ENCODE data around the gene GNG11.
"Not testable (repeated sequence)": the region's sequence is repeated elsewhere in the genome, so short reads cannot be mapped to it uniquely, and the experiment has no call there.

The GNG11 gene

DNA sequence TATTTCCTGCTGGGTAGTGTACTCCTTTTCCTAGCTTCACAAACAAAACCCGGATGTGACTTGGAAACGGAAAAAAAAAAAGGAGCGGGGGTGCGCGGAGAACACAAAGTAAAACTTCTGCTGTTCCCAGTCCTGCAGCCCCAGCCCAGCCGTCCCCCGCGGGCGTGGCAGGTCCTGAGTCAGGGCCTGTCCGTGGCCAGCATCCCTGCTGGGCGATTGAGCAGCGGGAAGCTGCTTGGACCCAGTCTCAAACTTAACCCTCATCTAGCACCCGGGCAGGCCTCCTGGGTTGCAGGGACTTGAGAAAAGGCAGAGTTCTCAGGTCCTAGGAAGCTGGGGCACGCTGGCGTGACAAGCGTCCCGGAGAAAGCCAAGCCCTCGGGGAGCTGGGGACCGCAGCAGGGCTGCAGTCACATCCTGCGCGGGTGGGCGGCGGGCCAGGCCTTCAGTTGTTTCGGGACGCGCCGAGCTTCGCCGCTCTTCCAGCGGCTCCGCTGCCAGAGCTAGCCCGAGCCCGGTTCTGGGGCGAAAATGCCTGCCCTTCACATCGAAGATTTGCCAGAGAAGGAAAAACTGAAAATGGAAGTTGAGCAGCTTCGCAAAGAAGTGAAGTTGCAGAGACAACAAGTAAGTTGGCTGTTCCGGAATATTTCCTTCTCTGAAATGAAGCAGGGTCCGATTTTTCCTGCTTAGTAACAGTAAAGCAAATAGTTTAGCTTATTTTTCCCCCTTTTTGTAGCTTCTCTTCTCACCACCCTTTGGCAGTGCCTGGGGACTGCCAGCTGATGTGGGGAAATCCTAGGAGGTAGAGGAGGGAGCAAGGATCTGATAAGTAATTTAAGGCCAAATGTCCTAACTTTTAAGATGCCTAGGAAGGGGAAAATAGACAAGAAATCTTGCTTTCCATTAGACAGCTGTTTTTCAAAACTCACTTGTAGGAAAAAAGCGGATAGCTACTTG lies at the start of gene GNG11:
TSS of gene GNG11 (plus strand) at position 129 of the 960 bp plus-strand sequence. CDS start at position 532, 403 bp downstream.
- no peak for DNase-seq

DNA sequence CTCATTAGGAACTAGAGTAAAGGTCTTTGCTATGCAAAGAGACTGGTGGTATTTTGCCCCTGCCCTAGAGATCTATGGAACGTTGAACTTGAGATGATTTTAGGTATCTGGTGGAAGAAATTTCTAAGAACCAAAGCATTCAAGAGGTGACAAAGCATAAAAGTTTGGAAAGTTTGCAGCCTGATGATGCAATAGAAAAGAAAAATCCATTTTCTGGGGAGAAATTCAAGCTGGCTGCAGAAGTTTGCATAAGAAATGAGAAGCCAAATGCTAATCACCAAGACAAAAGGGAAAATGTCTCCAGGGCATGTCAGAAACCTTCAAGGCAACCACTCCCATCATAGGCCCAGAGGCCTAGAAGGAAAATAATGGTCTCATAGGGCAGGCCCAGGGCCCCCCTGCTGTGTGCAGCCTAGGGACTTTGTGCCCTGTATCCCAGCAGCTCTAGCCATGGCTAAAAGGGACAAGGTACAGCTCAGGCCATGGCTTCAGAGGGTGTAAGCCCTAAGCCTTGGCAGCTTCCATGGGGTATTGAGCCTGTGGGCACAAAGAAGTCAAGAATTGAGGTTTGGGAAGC lies 47.4 kb upstream of the GNG11 start:
- DNase-seq, result no peak

DNA sequence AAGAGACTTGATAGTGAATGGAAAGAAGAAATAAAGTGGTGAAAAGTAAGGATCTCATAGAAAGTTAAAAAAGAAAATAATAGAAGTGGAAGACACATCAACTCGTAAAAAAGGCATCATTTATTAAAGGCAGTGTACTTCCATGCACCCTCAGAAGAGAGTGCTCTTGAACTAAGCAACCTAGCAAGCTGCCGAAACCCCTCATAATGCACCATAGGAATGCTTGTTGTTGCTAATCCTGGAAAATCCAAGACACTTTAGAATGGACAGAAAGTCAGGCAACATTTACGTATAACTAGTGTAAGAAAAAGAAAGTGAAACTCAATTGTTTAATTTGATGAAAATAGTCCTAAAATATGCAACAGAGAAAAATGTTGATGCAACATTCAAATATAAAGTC lies 43.8 kb upstream of the GNG11 start:
- no peak for DNase-seq

DNA sequence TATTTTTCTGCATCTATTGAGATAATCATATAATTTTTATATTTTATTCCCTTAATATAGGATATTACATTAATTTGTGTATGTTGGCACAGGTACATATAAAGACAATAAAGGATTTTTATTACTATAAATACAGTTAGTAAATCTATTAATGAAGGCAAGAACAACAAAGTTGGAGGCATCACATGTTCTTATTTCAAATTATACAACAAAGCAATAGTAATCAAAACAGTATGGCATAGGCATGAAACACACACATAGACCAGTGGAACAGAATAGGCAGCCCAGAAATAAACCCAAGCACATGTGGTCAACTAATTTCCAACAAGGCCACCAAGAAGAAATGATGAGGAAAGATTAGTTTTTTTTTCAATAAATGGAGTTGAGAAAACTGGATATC lies 42.2 kb upstream of the GNG11 start:
- DNase-seq, result no peak

DNA sequence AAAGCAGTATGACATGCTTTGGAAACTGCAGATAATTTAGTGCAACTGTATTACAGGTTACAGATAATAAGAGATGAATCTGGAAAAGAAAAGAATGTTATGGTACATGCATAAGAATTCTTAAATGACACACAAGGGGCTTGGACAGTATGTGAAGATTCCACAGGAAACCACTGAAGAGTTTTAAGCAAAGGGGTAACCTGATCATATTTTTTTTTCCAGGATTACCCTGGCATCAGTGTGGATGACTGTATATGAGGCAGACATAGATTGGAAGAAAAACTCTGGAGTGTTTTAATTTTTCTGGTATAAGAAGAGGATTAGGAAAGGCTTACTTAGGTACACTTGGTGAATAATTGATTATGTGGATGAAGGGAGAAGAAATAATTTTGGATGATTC lies 39.1 kb upstream of the GNG11 start:
- DNase-seq, result no peak

DNA sequence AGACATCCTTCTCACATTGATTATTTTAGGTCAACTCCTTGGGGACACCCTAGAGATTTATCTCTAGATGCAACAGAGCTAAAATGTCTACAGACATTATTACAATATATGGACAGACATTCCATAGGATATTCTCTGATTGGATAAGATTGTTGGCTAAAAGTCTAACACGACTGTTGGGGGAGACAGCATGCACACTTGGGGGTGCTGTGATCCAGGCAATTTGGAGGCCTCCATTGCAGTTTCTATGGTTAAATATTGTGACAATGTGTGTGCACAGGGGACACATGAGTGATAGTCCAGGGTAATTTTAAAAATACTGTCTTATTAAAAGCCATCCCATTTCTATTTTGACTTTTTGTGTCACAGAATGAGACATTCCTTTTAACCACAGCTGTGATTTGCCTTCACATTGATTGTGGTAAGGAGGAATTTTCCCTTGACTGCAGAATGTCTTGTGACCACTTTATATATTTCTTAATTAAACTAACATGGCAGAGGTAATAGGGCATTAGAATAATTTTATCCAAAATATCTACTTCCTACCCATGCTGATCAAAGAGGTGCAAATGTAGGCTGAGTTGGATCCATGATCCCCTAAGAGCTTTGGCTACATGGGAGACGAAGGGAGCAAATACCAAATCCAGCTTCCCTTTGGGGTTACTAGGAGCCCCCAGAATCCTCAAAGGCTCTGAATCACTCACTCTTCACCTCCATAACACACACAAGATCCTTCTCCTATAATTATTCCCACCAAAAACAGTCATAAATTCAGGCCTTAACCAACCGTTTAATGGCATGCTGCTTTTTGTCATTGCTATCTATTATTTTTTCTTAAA lies 38.2 kb upstream of the GNG11 start:
- DNase-seq, result no peak

DNA sequence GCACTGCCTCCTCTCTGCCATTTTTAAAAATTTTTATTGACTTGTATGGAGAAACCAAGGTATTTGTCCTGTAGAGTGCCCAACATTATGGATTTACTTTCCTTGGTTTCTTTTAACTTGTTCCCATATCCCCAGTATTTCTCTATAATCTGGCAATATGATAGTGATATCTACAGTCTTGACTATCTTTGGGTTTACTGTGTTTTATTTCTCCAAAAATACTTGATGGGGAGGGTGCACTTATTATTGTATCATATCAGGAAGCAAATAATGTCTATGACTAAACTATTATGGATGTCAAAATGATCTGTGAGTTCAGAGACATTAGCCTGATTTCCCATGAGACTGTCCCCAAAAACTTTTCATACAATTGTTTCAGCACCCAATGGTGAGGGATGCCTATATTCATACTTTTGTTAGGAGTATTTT lies 37.6 kb upstream of the GNG11 start:
- DNase-seq, result no peak

DNA sequence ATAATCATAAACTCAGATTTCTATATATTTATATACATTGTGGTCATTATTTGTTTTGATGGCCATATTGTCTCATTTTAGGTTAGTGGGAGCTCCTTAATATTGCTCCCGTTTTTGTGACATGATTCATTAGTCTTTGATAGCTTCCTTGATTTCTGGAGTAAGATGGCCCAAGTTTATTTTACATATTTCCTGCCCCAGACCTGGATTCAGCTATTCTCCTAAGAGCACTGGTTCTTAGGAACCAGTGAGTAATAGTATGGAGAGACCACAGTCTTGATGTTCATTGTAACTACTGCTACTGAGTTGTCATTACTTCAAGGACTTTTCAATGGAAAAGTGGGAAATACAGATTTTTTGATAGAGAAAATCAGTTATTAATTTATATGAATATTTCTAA lies 37.0 kb upstream of the GNG11 start:
- DNase-seq, result no peak

DNA sequence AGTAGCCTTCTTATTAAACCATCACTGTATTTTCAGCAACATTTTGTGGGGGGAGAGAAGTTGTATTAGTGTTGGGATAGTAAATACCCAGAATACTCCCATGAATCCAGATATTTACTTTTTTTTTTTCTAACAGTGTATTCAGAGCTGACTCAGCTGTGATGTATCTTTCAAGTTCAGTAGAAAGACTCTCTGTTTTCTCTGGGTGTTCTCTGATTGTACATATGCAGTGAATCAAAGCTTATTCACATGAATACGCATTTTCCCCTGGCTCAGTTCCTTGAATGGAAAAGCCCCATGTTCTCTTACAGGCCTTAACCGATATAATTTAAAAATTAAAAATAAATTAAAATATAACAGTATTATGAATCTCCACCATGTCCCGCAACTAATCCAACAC lies 32.3 kb upstream of the GNG11 start:
- no peak for DNase-seq

DNA sequence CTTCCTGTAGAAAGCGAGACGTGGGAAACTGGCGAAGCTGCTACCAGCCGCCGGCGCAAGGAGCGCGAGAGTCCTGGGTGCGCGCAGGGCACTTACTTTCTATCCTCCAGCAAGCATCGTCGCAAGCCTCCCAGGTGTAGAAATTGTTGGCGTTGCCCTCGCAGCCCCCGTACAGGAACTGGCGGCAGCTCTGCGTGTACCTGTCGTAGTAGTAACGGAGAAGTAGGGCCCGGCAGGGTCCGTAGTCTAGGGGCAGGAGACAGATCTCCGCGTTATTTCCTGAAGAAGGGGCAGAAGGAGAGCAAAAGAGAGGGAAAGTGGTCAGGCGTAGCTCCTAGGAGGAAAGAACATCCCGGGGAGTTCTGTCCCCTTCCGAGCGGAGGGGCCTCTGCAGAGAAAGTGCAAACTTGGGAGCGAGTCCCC lies 31.5 kb upstream of the GNG11 start:
- no peak for DNase-seq

DNA sequence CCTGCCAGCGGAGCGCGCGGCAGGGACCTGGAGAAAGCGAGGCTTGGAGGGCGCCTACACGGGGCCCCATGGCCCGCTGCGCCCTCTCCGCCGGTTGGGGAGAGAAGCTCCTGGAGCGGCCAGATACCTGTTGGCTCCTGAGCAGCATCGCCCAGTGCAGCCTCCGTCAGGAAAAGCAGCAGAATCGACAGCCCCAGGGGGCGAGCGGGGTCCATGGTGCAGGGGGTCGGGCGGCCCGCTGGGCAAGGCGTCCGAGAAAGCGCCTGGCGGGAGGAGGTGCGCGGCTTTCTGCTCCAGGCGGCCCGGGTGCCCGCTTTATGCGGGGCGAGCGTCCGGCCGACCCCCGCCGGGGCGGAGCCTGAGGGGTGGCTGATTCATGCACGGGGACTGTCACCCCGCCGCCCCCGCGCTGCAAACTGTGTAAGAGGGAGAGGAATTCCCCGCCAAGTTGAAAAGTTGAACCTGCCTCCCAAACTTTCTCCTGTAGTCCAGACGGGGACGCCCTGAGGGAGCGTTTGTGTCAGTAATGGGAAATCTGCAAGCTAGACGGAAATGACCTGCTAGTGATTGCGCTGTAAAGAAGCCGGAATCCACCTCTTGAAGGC lies 31.0 kb upstream of the GNG11 start, which contains the start of gene TFPI2:
TSS of gene TFPI2 (minus strand) at position 290 of the 605 bp plus-strand sequence. CDS start at position 215, 75 bp downstream.
- DNase-seq, result no peak

DNA sequence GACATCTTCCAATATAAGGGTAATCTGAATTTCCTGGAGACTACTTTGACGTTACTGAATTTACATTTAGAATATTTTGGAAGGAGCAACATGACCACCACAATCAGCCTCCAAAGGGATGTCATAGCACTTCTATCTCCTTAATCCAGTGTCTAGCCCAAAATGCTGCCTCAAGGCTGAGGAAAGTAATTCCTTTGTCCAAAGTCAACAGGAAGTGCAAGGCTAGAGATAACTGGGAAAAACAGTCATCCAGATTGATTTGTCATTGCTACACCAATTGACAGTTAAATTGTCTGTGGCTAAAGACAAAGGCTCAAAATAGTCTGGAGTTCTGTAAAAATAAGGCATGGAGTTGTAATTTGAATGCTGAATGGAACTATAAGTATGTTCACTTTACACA lies 27.1 kb upstream of the GNG11 start:
- DNase-seq, result no peak

DNA sequence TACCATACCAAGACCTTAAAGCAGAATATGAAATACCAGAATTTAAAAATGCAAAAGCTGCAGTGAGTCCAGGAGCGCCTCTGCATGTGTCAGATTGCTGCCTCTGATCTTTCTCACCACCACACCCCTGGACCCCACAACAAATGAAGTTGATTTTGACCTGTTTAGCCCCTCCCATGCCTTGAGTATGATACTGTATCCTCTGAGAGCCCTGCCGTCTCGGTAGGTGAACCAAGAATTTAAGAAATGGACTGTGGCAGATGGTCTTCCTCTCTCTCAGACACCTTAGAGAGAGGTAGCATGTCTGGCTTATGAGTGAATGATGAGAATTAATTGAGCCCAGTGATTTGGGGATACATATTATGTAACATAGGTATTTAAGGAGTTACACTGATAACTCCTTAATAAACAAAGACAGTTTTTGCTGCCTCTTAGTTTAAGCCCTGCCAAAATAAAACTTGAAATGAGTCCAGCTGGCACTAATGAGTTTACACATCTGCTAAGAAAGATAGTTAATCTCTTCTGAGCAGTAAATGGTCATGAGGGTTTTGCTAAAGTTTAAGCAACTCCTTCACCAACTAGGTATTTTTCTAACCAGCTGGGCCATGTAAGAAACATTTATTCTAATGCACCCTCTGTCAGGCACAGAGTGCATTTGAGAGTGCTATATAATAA lies 26.4 kb upstream of the GNG11 start:
- DNase-seq, result no peak

DNA sequence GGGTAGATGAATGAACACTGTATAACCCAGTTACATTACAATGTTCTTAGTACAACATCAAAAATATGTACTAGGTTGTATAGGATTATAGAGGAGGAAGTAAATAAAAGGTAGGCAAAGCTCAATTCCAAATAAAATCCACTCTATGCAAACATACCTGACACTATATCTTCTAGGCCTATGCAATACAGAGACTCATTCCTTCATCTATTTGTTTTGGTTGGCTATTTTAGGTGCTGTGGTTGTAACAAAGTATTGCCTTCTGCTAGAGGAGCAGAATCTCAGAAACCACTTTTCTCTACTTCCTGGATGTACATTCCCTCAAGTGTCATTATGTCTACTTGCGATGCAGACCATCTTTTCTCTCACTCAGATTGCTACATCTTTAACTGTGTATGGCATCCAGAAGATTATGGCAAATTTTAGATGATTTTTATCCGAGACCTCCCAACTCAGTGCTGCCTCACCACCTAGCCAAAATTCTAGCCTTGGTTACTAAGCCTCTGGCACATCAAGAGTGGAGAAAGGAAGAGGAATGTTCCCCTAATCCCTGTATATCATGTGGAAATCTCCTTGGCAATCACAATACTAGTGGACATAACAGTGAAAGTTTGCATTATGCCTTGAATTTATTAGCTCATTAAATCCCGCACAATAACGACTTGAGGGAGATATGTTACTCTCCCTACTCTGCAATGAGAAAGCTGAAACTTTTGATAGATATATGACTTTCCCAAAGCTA lies 25.5 kb upstream of the GNG11 start:
- DNase-seq, result no peak

DNA sequence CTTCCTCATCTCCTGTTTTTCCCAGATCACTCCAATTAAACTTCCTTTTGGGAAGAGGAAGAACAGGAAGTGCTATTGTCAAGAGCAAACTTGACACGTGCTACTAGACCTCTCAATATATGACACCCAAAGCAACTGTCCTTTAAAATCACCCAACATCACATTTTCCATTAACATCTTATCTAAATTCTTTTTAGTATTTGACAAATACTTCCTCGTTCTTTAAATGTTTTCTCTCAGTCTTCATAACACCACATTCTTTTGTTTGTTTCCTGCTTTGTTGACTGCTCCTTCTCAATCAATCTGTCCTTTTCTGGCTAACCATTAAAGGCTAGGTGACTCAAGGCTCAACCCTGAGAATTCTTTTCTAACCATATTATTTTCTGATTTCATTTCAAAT lies 23.9 kb upstream of the GNG11 start:
- DNase-seq, result no peak

DNA sequence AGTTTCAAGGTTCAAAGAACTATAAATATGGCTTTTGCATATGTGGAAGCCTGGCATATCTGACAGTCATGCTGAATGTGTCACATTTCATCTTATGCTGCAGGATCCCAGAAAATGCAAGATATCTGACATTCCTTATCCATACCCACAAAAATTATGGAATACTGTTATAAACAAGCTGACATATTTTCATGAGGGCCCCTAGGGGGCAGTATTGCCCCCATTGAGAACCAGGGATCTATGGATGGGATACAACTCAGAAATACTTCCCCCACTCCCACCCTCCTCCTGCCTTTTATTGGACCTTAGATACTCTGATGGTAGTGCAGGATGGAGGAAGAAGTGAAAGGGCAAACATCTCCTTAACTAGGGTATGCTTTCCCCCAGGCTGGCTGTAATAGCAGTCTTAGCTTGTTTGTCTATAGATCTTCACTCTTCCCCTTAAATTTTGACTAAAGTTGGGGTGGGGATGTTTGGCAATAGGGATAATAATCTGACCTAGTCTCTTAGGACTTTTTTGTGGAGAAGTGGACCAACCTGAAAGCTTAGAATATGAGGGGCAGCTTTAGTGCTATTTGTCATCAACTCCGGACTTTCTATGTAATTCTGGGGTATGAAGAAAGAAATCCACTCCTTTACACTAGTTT lies 18.6 kb upstream of the GNG11 start:
- DNase-seq, result no peak

DNA sequence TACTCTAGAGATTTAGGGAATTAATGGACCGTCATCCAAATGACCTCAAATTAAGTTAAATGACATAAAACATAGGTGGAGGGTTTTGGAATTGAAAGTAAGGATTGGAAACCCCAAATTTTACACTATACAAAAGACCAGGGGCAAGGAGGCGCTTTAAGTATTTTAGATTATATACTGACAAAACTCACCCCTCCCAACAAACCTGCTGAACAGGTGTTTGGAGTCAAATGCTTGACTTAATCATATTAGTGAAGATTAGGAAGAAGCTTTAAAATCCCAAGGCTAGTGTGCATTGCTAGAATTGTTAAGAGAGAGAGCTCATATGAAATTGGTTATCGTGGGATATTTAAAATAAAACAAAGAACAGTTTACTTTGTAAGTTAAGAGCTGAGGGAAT lies 15.3 kb upstream of the GNG11 start, which contains the start of gene GNGT1:
TSS of gene GNGT1 (plus strand) at position 301 of the 400 bp plus-strand sequence. CDS start 180 bp downstream, outside the sequence.
- DNase-seq, result no peak

DNA sequence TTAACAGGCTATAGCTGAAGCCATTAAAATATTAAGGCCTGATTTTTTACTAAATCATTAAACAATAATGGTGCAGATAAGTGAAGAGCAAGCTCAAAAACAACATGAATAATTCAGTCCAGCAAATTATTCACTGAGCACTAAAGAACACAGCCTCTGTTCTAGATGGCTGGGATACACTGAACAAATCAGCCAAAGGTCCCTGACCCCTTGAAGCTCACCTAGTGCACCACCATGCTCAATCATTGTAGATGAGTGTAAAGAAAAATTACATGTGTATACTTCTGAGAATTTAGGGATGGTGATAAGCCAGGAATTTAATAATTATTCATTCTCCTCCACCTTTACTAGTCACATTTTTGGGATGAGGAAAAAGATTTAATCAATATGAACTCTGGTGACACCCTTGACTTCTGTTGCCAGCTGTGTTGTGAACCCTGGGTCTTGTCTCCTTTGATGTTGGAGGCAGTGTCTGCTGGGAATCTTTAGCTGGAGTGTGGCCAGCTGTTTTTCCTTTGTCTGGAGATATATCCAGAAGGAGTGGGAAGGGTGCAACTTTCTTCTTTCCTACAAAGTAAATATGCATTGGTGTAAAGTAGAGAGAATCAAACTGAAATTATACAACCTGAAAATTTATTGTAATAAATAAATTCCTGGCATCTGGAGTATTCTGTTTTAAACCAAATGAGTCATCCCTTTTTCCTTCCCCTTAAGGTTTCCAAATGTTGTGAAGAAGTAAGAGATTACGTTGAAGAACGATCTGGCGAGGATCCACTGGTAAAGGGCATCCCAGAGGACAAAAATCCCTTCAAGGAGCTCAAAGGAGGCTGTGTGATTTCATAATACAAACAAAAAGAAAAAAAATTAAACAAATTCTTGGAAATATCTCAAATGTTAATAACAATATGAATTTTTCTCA lies 11.2 kb upstream of the GNG11 start:
- no peak for DNase-seq

DNA sequence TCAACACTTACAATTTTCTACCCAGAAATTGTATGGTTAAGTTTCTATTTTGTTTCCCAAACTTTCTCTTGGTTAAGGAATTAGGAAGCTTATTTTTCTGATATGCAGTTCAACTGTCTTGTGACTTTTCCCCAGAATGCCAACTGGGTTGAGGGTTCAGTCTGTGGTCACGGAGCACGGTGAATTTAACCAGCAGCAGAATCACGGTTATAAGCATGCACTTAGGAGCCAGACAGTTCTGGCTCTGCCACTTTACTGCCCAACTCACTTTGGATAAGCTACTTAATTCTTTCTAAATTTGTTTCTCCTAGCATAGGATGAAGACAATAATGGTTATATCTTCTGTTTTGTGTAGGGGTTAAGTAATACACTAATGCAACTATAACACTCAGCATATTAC lies 10.3 kb upstream of the GNG11 start:
- not testable (repeated sequence) for DNase-seq

DNA sequence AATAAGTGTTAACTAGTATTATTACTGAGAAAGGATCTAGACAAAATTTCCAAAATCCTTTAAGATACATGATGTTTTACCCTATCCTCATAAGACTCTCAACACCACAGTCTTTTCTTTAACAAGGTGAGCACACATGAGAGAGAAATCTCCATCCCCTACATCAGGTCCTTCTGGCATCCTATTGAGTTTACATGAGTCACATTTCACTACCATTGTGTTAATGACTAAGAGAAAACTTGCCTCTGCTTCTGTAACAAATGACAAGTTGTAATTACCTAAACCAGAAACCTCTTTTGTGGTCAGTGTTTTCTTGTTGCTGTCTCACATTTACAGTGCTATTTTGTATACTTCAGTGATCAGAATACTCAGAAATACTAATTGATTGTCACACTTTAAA lies 9.9 kb upstream of the GNG11 start:
- not testable (repeated sequence) for DNase-seq

All from GF-D8 (cell line).